B cell (primary cell): ENCODE data around the gene ZNF423.

Experiments
- EZH2 ChIP-seq: IDR thresholded peaks from 2 replicates; pipeline ENCODE4 v1.6.1; 2012; ENCODE audit warnings: borderline replicate concordance, low read depth, mild to moderate bottlenecking, moderate library complexity, low read length; ENCODE audit not compliant: insufficient read depth, poor library complexity, severe bottlenecking
- TF ChIP-seq, protein P1 (sequence below): fragments of 200-600 bp; IDR thresholded peaks from one replicate; pipeline ENCODE4 v1.8.0; 2022; ENCODE audit warnings: antibody characterized with exemption, mild to moderate bottlenecking

DNA sequence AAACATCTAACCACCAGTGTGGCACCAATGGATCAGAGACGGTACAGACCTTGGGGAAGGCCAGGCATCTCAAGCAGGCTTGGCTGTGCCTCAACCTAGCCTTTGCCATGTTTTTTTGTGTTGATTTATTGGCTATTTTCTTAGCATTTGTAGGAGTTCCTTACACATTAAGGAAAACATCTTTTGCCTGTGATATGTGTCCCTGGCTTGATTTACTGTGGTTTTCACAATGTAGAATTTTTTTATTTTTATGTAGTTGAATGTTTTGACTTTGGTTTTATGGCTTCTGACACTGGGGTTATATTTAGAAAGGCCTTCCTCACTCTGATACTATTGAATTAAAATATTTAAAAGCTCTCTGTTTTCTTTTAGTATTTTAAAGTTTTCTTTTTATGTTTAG, 132.6 kb downstream of the ZNF423 start:
- TF ChIP-seq, protein P1, sequence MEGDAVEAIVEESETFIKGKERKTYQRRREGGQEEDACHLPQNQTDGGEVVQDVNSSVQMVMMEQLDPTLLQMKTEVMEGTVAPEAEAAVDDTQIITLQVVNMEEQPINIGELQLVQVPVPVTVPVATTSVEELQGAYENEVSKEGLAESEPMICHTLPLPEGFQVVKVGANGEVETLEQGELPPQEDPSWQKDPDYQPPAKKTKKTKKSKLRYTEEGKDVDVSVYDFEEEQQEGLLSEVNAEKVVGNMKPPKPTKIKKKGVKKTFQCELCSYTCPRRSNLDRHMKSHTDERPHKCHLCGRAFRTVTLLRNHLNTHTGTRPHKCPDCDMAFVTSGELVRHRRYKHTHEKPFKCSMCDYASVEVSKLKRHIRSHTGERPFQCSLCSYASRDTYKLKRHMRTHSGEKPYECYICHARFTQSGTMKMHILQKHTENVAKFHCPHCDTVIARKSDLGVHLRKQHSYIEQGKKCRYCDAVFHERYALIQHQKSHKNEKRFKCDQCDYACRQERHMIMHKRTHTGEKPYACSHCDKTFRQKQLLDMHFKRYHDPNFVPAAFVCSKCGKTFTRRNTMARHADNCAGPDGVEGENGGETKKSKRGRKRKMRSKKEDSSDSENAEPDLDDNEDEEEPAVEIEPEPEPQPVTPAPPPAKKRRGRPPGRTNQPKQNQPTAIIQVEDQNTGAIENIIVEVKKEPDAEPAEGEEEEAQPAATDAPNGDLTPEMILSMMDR = no peak
- no peak for TF ChIP-seq EZH2
